ENCODE data around the gene RAMACL.
A peak's percentile ranks its signal among the peaks of the same experiment; 100 is the strongest.

The RAMACL gene

DNA sequence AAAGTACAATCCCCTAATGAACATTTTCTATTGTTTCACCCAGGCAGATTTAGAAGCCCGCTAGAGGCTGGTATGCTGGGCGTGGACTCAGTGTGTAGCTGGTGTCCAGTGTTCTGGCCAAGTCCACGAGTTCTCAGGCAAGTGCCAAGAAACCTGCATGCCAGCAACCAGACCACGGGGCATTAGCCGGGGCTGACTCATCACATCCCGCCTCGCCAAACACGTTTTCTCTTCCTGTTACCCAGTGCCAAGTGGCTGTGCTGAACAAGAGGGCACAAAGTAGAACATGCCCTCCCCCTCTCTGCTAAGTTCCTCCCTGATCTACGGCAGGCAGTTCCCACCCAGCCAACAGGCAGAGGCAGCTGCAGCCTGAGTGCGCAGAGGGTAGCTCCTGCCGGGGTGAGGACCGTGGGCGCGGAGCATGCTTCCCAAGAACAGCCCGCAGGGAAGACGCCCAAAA, 29.6 kb downstream of the RAMACL start:
- no peak overlapping the region for H3K4me3 ChIP-seq (ENCODE audit: control insufficient read depth, low read depth, low read length)
- TF ChIP-seq, protein P1, sequence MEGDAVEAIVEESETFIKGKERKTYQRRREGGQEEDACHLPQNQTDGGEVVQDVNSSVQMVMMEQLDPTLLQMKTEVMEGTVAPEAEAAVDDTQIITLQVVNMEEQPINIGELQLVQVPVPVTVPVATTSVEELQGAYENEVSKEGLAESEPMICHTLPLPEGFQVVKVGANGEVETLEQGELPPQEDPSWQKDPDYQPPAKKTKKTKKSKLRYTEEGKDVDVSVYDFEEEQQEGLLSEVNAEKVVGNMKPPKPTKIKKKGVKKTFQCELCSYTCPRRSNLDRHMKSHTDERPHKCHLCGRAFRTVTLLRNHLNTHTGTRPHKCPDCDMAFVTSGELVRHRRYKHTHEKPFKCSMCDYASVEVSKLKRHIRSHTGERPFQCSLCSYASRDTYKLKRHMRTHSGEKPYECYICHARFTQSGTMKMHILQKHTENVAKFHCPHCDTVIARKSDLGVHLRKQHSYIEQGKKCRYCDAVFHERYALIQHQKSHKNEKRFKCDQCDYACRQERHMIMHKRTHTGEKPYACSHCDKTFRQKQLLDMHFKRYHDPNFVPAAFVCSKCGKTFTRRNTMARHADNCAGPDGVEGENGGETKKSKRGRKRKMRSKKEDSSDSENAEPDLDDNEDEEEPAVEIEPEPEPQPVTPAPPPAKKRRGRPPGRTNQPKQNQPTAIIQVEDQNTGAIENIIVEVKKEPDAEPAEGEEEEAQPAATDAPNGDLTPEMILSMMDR (conservative IDR thresholded peaks at IDR 0.05; ENCODE audit: control insufficient read depth, insufficient read depth, low read depth, low read length) = no peak
- DNase-seq (ENCODE audit: low read depth) = peak; percentile 91

DNA sequence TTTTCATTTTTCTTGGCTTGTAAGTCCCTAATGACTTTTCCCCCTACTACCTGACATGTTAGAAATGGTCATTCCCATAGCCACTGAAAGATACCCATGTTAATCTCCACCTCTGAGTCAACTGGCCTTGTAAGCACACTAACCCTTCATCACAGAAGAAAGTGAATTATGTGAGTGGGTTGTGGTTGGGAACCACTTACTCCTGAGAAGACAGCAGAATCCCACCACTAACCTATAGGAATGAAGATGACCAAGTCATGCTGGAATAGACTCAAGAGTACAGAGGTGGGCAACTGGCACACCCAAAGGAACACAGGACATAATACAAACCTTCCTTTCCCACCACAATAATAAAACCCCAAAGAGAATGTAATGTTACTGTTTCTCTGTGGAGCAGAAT, 30.1 kb downstream of the RAMACL start:
- H3K4me3 ChIP-seq (ENCODE audit: control insufficient read depth, low read depth, low read length) = no peak overlapping the region
- TF ChIP-seq, protein P1 (conservative IDR thresholded peaks at IDR 0.05; ENCODE audit: control insufficient read depth, insufficient read depth, low read depth, low read length) = no peak
- DNase-seq (ENCODE audit: low read depth) = peak; percentile 63

DNA sequence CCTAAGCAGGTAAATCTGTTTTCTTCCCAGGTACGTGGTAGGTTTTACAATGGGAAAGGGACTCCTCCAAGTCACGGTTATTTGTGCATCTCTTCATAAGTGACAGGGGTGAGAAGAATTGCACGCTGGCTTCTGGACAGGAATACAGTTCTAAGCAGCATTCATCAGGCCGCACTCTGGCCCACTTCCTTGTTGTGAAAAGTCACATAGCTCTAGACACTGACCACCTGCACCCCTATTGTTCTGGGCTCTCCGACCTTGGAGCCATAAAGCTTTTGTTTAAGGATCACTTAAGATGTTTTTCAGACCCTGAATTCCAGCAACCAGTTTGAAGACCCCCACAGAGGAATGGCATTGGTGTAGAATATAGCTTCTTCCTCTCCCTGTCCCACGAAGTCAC, 31.4 kb downstream of the RAMACL start:
- TF ChIP-seq, protein P1 (conservative IDR thresholded peaks at IDR 0.05; ENCODE audit: control insufficient read depth, insufficient read depth, low read depth, low read length) = no peak
- DNase-seq (ENCODE audit: low read depth) = no peak
- no peak overlapping the region for H3K4me3 ChIP-seq (ENCODE audit: control insufficient read depth, low read depth, low read length)

DNA sequence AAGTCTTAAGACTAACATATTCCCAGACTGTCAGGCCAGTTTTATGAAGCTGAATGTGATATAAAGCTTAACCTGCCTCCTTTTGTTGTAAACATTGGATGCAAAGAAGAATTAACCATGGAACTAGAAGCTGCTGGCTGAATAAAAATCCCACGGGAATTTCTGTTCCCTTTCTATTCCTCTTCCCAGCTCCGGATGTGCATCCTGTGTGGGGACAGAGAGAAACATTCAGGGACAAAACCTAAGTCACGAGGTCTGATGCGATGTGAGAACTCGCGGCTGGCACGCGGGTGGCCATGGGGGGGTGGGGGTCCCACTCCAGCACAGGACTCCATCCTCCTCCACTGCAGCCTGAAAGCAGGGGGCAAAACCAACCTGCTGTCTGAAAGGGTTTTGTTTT, 32.2 kb downstream of the RAMACL start:
- TF ChIP-seq, protein P1 (conservative IDR thresholded peaks at IDR 0.05; ENCODE audit: control insufficient read depth, insufficient read depth, low read depth, low read length) = no peak
- peak overlapping the region; percentile 6 for H3K4me3 ChIP-seq (ENCODE audit: control insufficient read depth, low read depth, low read length)
- peak; percentile 70 for DNase-seq (ENCODE audit: low read depth)

DNA sequence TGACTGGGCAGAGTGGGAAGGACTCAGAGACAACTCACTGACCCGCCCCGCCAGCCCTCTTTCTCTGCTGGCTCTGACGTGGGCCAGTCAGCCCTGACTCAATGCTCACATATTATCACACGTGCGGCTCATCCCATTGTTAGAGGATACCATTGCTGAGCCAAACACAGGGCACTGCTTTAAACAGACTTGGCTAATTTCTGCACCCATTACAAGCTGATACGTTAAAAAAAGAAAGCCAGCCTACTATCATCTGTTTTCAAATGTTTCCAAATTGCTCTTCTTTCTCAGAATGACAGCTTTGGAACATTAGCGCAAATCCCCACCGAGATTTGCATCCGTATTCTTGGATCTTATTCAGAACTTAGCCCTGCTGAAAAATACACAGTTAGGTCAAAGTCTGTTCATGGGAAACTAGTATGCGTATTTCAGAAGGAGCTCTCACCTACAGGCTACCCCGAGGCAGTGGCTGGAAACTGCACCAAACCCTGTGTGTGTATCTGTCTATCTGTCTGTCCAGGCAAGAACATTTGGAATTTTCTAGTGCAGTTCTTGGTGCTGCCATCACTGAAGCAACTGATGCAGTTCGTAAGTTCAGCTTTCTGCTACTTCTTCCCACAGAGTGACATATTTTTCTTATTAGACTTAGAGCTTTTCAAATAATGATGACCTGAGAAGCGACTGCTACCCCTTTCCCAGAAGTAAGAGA, 32.8 kb downstream of the RAMACL start:
- H3K4me3 ChIP-seq (ENCODE audit: control insufficient read depth, low read depth, low read length) = peak overlapping the region; percentile 24
- peak; percentile 98 for DNase-seq (ENCODE audit: low read depth)
- TF ChIP-seq, protein P1 (conservative IDR thresholded peaks at IDR 0.05; ENCODE audit: control insufficient read depth, insufficient read depth, low read depth, low read length) = no peak

DNA sequence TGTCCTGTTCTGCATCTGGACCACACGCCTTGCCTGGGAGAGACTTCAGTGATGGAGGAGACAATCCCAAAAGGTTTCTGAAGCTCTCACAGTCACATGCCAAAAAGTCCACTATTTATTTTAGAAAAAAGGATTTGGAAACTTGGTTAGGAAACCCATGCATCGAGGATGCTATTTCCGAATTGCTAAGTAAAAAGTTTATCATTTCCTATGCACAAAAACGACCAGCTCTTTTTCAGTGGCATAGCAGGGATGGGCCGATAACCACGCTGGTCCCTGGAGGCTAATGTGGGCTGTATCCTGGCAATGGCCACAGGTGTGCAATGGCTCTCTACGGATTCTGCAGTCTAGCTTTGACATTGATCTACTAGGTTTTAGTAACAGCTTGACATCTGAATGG, 33.9 kb downstream of the RAMACL start:
- TF ChIP-seq, protein P1 (conservative IDR thresholded peaks at IDR 0.05; ENCODE audit: control insufficient read depth, insufficient read depth, low read depth, low read length) = no peak
- DNase-seq (ENCODE audit: low read depth) = no peak
- H3K4me3 ChIP-seq (ENCODE audit: control insufficient read depth, low read depth, low read length) = no peak overlapping the region
